Hepatic stellate cell (primary cell): Measurements from ENCODE around the gene PIK3C2B.

Experiments
- DNase-seq: peaks from one replicate; pipeline ENCODE4 v3.0.0; 2011; ENCODE audit warnings: low spot score

The PIK3C2B gene

DNA sequence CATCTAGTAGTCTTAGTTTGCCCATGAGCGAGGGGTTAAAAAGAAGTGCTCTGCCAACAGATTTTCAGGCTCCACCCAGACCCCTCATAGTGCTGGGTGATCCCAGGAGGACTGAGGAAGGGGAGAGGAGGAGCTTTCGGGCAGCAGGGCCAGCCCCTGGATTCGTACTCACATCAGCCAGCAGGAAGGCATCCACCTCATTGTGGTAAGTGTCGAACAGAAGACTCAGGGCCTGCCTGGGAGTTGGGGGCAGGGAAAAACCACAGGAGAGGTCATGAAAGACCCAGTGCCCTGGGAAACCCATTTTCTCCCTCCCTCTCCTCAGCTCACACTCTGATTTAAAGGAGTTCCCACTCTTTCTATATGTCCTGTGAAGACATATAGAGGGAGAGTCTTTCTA is 34.9 kb downstream of the PIK3C2B start:
- DNase-seq = no peak

DNA sequence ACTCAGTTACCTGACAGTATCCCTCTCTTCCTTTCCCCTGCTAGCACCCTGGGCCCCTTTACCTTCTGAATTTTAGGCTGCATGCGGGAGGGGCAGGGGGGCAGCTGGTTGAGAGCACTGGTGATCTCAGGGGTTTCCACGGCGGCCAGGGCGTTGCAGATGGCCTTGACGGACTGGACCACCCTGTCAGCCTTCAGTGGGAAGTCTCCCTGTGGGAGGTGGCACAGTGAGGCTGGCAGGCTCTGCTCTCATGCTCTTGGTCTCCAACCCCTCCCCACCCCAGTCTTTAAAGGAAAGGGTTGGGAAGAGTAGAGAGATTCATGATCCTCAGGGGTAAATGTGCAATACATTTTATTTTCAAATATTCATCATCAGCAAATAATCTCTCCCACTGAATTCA is 36.9 kb downstream of the PIK3C2B start:
- no peak for DNase-seq

DNA sequence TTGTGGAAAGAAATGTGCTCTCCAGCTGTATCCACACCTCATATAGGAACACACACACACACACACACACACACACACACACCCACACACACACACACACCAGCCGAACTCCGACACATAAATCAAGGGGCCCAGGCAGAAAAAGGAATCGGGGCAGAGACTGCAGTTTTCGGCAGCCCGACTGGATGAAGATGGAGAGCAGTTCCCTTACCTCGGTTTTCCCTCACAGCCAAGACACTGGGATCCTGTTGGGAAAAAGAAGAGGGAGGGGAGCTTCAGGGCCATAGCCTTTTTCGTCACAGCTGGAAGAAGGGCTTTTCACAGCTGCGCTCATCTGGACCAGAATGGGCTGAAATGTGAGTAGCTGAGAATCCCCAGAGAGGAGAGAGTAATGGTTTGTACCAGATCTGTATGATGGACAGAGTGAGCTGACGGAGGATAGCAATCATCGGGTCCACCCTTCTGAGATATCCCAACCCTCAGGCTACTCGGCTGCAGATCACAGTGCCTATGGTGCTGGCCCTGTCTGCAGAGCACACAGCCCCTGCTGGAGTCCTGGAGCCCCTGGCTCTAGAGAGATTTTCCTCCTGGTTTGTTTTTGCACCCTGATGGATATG is 37.7 kb downstream of the PIK3C2B start:
- no peak for DNase-seq

DNA sequence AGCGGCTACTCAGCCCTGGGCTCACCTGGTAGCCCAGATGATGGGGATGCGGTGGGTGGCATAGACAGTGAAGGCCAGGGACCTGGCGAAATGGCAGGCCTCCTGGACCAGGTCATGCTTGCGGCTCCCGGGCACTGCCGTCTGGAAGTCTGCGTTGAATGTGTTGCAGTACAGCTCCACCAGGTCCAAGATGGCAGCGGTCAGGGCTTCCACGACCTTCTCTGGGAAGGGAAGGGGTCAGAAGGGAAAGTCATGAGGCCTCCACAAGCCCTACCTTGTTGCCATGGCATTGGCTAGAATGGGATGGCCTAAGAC is 38.8 kb downstream of the PIK3C2B start:
- DNase-seq = no peak

DNA sequence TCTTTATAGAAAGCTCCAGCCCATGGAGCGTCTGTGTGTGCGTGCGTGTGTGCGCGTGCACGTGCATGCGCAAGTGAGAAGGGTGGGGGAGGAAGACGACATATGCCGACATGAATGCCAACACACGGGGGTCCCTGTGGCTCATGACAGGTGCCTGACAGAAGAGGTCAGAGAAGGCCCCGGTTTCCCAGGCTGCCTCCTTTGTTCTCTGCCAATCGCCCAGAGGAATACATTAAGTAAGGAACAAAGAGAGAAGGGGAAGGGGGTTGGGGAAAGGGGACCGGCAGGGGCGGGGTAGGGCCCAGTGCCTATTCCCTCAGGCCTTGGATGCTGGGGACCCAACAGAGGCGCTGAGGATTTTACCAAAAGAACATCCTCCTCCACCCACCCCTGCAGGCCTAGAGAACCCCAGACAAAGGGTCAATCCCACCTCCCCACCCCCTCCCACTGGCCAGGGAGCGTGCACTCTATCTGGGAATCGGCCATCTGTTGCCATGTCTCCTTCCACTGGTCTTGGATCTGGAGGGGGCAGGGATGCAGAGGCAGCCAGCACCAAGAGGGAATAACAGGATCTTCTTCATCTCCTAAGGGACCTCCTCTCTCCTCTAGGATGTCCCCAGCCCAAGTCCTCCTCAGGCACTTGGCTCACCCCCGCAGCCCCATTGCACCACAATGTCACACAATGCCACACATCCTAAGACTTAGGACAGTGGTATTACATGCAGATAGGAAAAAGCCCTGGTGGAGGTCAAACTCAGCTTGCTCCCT is 39.4 kb downstream of the PIK3C2B start:
- no peak for DNase-seq

DNA sequence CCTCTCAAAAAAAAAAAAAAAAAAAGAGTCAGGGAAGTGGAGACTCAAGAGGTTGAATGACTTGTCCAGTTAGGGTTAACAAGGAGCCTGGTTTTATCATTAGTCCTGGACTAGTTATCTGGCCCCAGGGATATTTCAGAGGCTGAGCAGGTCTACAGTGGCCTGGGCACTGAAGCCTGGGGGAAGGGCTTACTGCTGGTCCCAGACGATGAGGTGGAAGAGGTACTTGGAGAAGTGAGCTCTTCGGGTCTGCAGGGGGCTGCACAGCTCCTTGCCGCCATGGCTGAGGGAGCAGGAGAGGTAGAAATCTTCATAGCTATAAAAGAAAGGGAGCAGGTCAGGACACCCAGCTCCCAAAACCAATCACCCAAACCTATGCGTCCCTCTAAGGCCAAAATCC is 40.1 kb downstream of the PIK3C2B start:
- DNase-seq = no peak

DNA sequence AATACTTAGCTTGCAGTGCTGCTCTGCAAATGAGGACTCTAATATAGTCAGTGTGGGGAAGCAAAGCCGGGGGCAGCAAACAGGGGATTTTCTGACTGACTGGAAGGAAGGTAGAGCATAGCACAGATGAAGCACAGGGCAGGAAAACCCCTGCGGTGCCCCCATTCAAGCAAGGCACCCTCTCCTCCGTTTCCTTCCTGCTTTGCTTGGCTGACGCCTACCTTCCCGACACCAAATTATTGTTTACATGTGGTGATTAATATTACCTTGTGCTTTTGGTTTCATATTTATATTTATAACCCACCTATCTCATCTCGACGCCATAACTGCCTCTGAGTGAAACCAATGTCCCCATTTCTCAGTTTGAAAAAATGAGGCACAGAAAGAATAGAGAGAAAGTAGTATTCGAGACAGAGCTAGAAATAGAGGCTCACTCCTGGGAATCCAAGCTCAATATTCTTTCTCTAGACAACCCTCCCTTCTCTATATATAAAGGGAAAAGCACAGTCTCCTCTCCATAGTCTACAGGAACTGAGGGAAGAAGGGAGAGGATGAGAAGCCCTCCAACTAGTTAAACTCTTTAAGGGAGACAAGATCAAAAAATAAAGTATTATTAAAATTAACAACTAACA is 41.3 kb downstream of the PIK3C2B start:
- no peak for DNase-seq

DNA sequence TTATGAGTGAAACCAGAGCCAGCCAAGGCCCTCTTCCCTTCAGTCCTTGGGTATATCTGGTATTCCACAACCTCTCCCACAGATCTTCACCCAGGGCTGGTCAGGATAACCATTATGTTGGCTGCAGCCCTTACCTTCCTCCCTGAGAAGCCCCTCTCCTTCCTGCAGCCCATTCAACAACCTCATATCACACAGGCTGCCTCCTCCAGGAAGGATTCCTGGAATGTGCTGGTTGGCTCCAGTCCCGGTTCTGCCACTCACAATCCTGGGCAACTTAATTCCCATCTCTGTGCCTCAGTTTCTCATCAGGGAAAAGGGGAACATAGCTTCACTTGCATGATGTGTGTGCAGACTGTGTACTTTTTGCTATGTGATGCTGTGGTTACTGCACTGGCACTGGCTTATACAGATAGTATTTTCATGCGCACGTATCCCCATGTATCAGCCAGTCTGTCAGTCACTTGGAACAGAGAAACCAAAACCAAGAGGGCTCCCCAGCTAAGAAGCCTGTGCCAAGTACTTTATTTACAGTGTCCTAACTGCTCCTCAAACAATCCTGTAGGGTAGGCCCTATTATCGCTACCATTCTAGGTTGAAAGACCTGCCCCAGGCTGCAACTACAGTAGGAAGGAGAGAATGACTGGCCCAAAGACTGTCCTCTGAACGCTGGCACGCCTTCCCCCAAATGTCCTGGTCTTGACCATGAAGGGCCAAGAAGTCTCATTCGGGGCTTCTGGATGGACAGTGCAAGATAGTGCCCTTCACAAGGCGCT is 43.1 kb downstream of the PIK3C2B start:
- DNase-seq = no peak

DNA sequence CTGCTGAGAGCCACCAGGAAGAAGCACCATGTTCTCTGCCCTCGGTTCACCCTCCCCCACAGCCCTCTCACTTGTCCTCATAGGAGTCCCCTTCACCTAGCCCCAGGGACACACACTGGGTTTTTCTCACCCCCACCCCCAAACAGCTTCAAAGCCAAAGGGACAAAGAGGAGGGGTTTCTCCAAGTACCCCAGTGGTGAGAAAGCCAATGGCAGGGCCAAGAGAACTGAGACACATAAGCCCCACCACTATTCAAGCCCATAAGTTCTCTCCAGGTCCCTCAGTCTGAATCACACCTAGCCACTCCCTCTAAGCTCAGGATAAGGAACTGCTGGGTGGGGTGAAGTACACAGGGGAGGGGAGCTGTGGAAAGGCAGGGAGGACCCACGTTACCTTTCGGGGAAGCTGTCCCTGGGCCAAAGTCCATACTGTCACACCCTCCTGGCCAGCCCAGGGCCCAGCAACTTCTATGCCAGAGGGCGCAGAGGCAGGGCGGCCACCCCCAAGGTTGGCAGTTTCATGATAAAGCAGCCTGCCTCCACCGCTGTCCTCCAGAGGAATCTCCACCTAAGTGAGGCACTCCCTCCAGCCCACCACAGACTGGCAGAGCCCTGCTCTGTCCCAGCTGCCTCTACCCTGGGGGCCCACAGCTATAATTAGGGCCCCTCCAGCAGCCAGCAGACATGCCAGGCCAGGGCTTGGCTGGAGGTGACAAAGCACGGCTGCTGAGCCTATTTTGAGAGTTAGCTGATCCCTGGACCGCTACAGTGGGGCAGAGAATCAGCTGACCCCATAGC is 43.9 kb downstream of the PIK3C2B start:
- no peak for DNase-seq

DNA sequence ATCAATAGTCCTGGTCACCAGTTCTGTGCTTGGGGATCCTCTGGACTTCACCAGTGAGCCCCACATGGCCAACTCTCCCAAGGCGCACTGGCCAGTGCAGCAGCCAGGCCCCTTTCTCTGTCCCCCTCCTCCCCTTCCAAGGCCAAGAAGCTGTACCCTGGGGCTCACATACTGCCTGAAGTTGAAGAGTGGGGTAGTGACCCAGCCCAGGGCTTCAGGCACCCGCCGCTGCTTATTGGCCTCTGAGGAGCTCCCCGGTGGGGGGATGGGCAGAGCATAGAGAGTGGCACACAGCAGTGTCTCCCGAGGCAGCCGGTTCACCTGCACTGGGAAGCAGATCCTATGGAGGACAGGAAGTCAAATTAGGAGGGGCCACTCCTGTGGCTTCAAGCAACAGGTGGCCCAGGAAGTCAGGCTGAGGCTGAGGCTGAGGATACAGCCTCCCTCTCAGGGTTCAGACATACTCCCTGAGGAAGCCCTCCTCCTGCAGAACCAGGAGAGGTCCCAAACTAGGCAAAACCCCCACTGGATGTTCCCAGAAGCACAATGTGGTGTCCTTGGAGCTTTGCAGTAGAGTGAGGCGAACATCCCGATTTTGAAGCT is 44.8 kb downstream of the PIK3C2B start:
- DNase-seq = no peak

DNA sequence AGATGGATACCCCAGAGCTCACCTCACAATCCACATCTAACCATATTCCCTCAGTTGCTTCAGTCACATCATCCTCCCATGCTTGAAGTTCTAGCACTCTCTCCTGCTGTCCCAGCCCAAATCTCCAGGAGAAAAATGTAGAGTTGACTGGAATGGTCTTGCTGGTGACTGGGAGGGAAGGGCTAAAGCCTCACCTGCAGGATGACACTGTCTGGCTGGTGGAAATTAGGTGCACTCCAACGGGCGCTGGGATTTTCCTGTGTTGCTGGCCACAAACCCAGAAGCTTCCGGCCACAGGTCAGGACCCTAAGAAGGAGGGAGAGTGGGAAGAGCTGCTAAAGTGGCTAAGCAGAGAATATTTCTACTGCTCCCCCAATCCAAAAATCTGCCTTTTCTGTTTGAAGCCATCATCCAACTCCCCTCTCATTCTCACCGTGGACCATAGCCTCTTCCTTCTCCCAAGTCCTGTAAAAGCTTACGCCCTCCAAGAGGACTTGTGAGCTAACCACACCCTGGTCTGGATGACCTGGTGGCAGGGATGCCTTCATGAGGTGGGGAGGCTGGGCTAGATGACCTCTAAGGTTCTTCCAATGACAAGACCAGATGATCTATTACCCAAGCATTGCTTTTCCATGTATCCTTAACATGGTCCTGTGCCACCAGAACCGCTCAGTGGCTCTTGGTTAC is 45.5 kb downstream of the PIK3C2B start:
- DNase-seq = no peak

DNA sequence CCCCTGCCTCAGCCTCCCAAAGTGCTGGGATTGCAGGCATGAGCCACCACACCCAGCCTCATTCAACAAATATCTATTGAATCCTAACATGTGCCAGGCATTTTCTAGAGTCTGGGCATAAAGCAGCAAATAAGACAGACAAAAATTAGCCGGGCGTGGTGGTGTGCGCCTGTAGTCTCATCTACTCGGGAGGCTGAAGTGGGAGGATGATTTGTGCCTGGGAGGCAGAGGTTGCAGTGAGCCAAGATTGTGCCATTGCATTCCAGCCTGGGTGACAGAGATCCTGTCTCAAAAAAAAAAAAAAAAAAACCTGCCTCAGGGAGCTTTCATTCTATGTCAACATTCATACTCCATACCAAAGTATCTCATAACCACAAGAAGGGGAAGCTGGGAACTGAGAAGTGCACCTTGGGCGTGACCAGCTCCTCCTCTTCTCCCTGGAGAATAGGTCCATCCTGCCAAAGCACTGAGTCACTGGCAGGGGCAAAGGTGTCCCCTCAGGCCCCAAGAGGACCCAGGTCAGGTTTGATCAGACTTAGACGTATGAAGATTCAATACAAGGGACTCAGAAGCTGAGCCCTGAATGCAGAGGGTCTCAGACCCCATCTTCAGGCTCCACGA is 46.2 kb downstream of the PIK3C2B start:
- DNase-seq = no peak

DNA sequence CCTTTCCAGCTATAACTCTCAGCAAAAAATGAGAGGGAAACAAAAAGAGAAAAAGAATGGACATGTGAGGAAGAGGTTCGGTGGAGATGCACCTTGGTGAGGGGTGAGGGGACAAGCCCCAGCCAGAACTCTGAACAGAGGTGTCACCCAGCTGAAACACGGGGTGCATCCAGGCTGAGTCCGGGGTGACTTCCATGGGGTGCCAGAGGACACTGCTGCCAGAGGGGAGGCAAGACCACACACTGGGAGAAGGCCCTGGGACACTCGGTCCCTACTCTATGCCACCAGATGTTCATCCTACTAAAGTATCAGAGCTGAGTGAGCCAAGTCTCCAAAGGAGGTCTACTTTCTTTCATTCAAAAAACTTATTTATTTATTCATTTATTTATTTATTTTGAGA is 46.9 kb downstream of the PIK3C2B start:
- no peak for DNase-seq

DNA sequence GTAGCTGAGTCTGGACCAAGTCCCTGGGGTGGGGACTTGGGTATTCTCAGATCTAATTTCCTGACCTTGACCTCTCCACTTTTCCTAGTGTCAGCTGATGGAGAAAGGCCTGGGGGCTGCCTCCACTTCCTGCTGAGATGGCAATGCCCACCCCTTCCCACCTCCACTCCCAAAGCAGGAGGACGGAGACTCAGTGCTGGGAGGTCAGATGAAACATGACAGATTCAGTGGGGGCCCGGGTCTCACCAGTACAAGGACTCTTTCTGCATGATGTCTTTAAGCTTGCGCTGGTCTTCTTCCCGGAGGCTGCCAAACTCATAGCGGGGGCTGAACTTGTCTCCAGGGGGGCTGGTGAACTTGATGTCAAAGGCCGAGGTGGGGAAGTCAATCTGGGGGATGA is 47.4 kb downstream of the PIK3C2B start:
- no peak for DNase-seq

DNA sequence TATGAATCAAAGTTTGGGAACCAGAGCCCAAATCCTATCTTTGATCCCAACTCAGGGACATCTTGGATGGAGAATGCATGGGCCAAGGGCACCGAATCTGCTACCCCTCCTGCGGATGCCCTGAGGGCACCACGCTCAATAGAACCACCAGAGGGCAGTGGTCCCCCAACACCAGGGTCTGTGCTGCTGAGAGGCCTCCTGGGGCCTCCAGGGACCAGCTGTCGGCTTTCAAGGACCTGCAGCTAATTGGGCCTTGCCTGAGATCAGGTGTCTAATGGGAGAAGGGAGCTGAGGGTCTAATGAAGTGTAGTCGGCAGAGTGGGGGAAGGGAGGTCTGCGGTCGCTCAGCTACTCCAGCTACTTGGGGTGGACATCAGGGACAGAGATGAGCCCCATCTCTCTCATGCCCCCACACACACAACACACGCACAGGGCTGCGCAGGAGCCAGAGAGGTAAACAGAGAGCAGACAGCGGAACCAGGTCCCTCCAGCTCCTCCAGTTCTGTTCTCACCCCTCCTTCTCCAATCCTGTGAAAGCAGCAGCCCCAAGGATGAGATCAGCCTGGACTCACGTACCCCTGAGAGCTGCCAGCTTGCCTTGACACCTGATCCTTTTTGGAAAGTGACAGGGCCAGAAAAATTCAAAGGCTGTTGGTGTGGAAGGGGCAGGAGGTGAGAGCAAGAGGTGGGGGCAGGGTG is 48.0 kb downstream of the PIK3C2B start:
- peak; percentile 80 for DNase-seq

DNA sequence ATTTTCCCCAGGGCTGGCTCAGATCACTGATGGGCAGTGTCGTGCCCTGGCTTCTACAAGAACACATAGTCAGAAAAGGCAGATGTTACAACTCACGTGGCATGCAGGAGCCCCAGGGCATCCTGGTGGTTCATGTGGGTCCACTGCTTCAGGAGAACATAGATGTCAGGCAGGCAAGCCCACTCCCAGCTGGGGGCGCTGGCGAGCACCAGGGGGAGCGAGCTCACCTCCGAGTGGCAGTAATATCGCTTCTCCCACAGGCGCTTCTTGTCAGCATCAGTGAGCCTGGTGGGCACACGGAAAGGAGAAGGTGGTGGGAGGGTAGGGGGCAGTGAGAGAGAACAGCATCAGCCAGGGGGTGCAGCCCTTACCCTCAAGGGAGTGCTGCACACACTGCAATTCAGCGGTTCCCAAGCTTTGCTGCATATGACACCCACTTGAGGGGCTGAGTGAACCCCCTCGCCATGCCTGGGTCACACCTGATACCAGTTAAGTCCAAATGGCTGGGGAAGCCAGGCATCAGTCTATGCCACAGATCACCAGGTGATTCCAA is 48.7 kb downstream of the PIK3C2B start:
- DNase-seq = no peak
